GM19452 (cell line): Measurements from ENCODE around the gene POU6F2.

ENCODE experiments used
- ATAC-seq: cut with Tn5 transposase; IDR thresholded peaks from one replicate; pipeline ENCODE4 v1.9.1; 2021; ENCODE audit not compliant: unreplicated experiment

The POU6F2 gene

GRCh38 chr7:39062811-39063210 lies 85.1 kb downstream of the POU6F2 start:
- no peak for ATAC-seq

- no peak for ATAC-seq
These were observed 91.3 kb downstream of the POU6F2 start for GRCh38 chr7:39069031-39069430.

- no peak for ATAC-seq
These were observed 92.5 kb downstream of the POU6F2 start for GRCh38 chr7:39069896-39070881.

- no peak for ATAC-seq
These were observed 93.4 kb downstream of the POU6F2 start for GRCh38 chr7:39071116-39071515.

GRCh38 chr7:39073432-39073831 lies 95.7 kb downstream of the POU6F2 start:
- no peak for ATAC-seq

- no peak for ATAC-seq
These were observed 97.5 kb downstream of the POU6F2 start for GRCh38 chr7:39075210-39075609.

GRCh38 chr7:39083781-39084180 lies 106.1 kb downstream of the POU6F2 start:
- ATAC-seq = no peak

GRCh38 chr7:39084349-39084748 lies 106.6 kb downstream of the POU6F2 start:
- no peak for ATAC-seq

GRCh38 chr7:39085189-39085588 lies 107.5 kb downstream of the POU6F2 start:
- ATAC-seq = no peak

- no peak for ATAC-seq
These were observed 107.9 kb downstream of the POU6F2 start for GRCh38 chr7:39085590-39086049.

- no peak for ATAC-seq
These were observed 109.1 kb downstream of the POU6F2 start for GRCh38 chr7:39086638-39087360.

- ATAC-seq = no peak
These were observed 111.3 kb downstream of the POU6F2 start for GRCh38 chr7:39088730-39089593.

- no peak for ATAC-seq
These were observed 113.4 kb downstream of the POU6F2 start for GRCh38 chr7:39091145-39091544.

GRCh38 chr7:39091774-39092173 lies 114.1 kb downstream of the POU6F2 start:
- no peak for ATAC-seq

GRCh38 chr7:39094731-39095130 lies 117.0 kb downstream of the POU6F2 start:
- ATAC-seq = no peak

GRCh38 chr7:39095875-39096619 lies 118.3 kb downstream of the POU6F2 start:
- ATAC-seq = no peak

GRCh38 chr7:39098506-39098905 lies 120.8 kb downstream of the POU6F2 start:
- no peak for ATAC-seq

- ATAC-seq = no peak
These were observed 121.4 kb downstream of the POU6F2 start for GRCh38 chr7:39099146-39099545.

GRCh38 chr7:39100270-39100669 lies 122.6 kb downstream of the POU6F2 start:
- no peak for ATAC-seq

GRCh38 chr7:39102234-39102633 lies 124.5 kb downstream of the POU6F2 start:
- no peak for ATAC-seq
